Caco-2 (cell line): ENCODE measurements around the gene HOXA1. TPM values are rescaled to one million over a fixed set of nuclear protein-coding genes. Genes with fewer than 3 reads are reported as not detected.

Source experiments
- BruUV-seq: library from RNA; stranded (reverse); fragments of 400-500 nt; replicated peaks from 2 replicates; lab custom pipeline; 2021; lab: Mats Ljungman, UMichigan
- CTCF ChIA-PET: fragments of 300-600 bp; sonication (Branson Sonifier 250); formaldehyde crosslinking; loops from one replicate; lab custom pipeline; 2022; ENCODE audit warnings: antibody characterized with exemption; lab: Charles Lee
- POLR2A ChIA-PET: fragments of 300-600 bp; sonication (Branson Sonifier 250); formaldehyde crosslinking; loops from one replicate; lab custom pipeline; 2022; ENCODE audit warnings: antibody characterized with exemption; lab: Charles Lee
- DNase-seq, 2 experiments: peaks; one replicate each; pipeline versions ENCODE4 v3.0.0 to v3.0.0-alpha.2; 2020 to 2022
- H3K27me3 ChIP-seq: replicated peaks from 2 replicates; pipeline ENCODE4 v1.6.0; 2011; ENCODE audit warnings: low read length; ENCODE audit not compliant: control insufficient read depth, insufficient read depth
- H3K36me3 ChIP-seq: 2 replicates; pipeline ENCODE4 v1.5.1; 2011; ENCODE audit warnings: low read length; ENCODE audit not compliant: control insufficient read depth, insufficient read depth
- H3K4me1 ChIP-seq: fragments of 250-450 bp; sonication (Bioruptor Pico); 2 replicates; pipeline ENCODE4 v1.5.1; 2020; ENCODE audit warnings: mild to moderate bottlenecking
- H3K4me3 ChIP-seq: 2 replicates; pipeline ENCODE4 v1.5.1; 2011; ENCODE audit warnings: low read depth, mild to moderate bottlenecking, control low read depth, low read length
- H3K9me3 ChIP-seq: fragments of 250-450 bp; sonication (Bioruptor Pico); 2 replicates; pipeline ENCODE4 v1.5.1; 2020; ENCODE audit warnings: mild to moderate bottlenecking, moderate library complexity
- H3K27ac Mint-ChIP-seq: one replicate; pipeline ENCODE4 v1.8.0; 2022; ENCODE audit warnings: mixed read lengths; ENCODE audit not compliant: unreplicated experiment
- H3K27me3 Mint-ChIP-seq: one replicate; pipeline ENCODE4 v1.8.0; 2022; ENCODE audit warnings: mixed read lengths; ENCODE audit not compliant: insufficient read depth, unreplicated experiment
- H3K36me3 Mint-ChIP-seq: one replicate; pipeline ENCODE4 v1.8.0; 2022; ENCODE audit warnings: mild to moderate bottlenecking, mixed read lengths; ENCODE audit not compliant: insufficient read depth, unreplicated experiment
- H3K4me1 Mint-ChIP-seq: one replicate; pipeline ENCODE4 v1.8.0; 2022; ENCODE audit warnings: low read depth, mixed read lengths; ENCODE audit not compliant: unreplicated experiment
- H3K4me3 Mint-ChIP-seq: one replicate; pipeline ENCODE4 v1.8.0; 2022; ENCODE audit warnings: mild to moderate bottlenecking, moderate library complexity, mixed read lengths; ENCODE audit not compliant: unreplicated experiment
- H3K9me3 Mint-ChIP-seq: one replicate; pipeline ENCODE4 v1.8.0; 2022; ENCODE audit warnings: mixed read lengths; ENCODE audit not compliant: unreplicated experiment
- intact Hi-C: fragments of 100-400 bp; cut with micrococcal nuclease; formaldehyde crosslinking; loops from one replicate; pipeline ENCODE4 v1.10.0; 2022; ENCODE audit not compliant: unreplicated experiment
- total RNA-seq: library from RNA; stranded (reverse); gene quantifications from 2 replicates; pipeline ENCODE4 v1.2.3, GENCODE V29; 2022
- TF ChIP-seq, protein P1 (sequence below), 2 experiments: fragments of 200-600 bp in 1 of 2; IDR thresholded peaks; 1 replicate in 1 of 2; 2 replicates in 1 of 2; pipeline versions ENCODE4 v1.5.1 to v1.8.0; 2011 to 2022; ENCODE audit warnings: antibody characterized with exemption in 1 of 2, control low read depth in 1 of 2, inconsistent platforms in 1 of 2, low read depth in 1 of 2, low read length in 1 of 2, mild to moderate bottlenecking in 1 of 2, moderate library complexity in 1 of 2; ENCODE audit not compliant: insufficient read depth in 1 of 2, severe bottlenecking in 1 of 2, unreplicated experiment in 1 of 2

The HOXA1 gene
- total RNA-seq, 1 experiment from 2014 or later = 18.5 TPM

DNA sequence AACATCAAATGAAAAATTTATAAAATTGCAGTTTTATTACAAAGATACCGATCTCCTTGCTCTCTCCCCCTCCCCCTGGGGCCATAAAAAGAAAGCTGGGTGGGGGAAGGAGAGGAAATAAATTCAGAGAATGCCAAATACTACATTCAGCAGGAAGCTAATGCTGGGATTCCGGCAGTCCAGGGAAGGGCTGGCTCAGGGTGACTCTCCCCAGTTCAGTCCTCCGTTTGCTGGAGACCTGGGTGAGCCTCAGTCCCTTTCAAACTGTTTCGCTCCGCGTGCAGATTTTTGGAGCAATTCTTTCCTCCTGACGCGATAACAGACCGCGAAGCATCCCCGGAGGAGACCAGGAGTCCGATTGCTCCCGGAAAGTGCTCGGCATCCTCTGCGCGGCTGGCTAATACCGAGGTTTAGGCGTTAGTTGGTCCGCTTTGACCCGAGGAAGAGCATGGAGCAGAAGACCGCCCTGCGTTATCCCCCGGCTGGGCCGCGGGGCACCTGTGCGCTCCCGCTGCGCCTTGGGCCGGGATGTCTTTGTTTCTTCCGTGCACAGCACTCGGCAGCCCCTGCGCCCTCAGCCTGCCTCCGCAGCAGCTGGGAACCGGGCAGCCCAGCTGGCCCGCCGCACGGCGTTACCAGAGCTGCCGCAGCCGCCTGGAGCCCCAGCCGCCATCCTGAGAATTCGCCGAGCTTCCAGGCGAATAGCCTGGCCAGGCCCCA, 10.5 kb upstream of the HOXA1 start:
- Mint-ChIP-seq H3K27me3 (no peaks in the 10 kb centered on the region), H3K4me1 (peaks cover 1% of the 10 kb centered on the region), H3K36me3 (peaks cover 25% of the 10 kb centered on the region), H3K27ac (no peak overlapping the region), H3K4me3 (no peak overlapping the region), H3K9me3 (no peaks in the 10 kb centered on the region)
- DNase-seq = no peak
- BruUV-seq = no TSS peak
- ChIA-PET POLR2A (interaction anchor here (0.5 to 0.6 kb wide), 2 partner anchors 10 to 24 kb away, joined by 3 read pairs; partner anchors contain the start of gene HOXA4), CTCF (no interaction called here)
- peaks cover 14% of the 10 kb centered on the region for H3K4me1 ChIP-seq
- no peaks in the 10 kb centered on the region for H3K9me3 ChIP-seq
- intact Hi-C loops = no loop called here
- no peak overlapping the region for H3K4me3 ChIP-seq
- TF ChIP-seq, protein P1, sequence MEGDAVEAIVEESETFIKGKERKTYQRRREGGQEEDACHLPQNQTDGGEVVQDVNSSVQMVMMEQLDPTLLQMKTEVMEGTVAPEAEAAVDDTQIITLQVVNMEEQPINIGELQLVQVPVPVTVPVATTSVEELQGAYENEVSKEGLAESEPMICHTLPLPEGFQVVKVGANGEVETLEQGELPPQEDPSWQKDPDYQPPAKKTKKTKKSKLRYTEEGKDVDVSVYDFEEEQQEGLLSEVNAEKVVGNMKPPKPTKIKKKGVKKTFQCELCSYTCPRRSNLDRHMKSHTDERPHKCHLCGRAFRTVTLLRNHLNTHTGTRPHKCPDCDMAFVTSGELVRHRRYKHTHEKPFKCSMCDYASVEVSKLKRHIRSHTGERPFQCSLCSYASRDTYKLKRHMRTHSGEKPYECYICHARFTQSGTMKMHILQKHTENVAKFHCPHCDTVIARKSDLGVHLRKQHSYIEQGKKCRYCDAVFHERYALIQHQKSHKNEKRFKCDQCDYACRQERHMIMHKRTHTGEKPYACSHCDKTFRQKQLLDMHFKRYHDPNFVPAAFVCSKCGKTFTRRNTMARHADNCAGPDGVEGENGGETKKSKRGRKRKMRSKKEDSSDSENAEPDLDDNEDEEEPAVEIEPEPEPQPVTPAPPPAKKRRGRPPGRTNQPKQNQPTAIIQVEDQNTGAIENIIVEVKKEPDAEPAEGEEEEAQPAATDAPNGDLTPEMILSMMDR (IDR thresholded peaks at IDR 0.05; ENCODE audit: insufficient read depth in 1 of 2, low read depth in 1 of 2, low read length in 1 of 2, severe bottlenecking in 1 of 2, unreplicated experiment in 1 of 2) = no peak
- no peaks in the 10 kb centered on the region for H3K27me3 ChIP-seq
- no peaks in the 10 kb centered on the region; the same call in 1 of the 2 replicates for H3K36me3 ChIP-seq

DNA sequence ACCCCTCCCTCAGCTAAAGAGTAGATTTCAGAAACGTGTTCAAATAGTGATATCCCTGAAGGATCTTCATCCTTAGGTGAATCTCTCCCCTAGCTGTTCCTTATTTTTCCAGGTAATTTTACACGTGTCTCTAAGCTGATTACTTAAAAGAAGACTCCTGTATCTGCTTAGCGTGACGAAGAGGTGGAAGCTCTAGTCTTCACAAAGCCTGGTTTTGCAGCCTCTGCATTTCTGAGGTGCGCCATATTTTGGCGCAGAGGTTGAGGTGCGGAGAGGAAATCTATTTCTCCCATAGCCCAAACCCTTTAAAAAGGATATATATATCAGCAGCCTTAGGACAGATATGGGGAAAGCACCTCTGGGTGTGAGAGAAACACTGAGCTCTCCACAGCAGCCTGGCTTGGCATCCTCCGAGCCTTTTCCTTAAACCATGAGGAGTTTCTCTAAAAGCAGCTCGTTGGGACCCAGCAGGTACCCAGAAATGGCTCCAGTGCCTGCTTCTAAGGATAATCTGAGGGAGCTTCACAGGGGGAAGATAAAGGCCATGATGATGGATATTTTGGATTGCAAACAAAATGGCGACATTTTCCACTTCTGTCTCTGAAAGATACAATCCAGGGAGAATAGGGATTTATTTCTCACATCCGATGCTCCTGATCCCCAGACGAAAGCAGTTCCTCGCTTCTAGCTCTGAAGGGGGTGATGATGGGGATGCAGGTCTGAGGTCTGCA, 9.7 kb upstream of the HOXA1 start:
- ChIA-PET CTCF (interaction anchor here (1.0 kb wide), 1 partner anchor 15 kb away, joined by 3 read pairs; no protein-coding TSS in a partner anchor), POLR2A (no interaction called here)
- no peak for DNase-seq
- no peak overlapping the region for H3K27ac Mint-ChIP-seq
- Histone ChIP-seq H3K4me1 (peaks cover 8% of the 10 kb centered on the region), H3K4me3 (no peak overlapping the region), H3K27me3 (no peaks in the 10 kb centered on the region), H3K9me3 (no peaks in the 10 kb centered on the region), H3K36me3 (no peaks in the 10 kb centered on the region; the same call in 1 of the 2 replicates)
- no peaks in the 10 kb centered on the region for H3K27me3 Mint-ChIP-seq
- no peaks in the 10 kb centered on the region for H3K9me3 Mint-ChIP-seq
- TF ChIP-seq, protein P1 (IDR thresholded peaks at IDR 0.05; ENCODE audit: insufficient read depth in 1 of 2, low read depth in 1 of 2, low read length in 1 of 2, severe bottlenecking in 1 of 2, unreplicated experiment in 1 of 2) = no peak
- intact Hi-C loops = no loop called here
- no peaks in the 10 kb centered on the region for H3K4me1 Mint-ChIP-seq
- H3K4me3 Mint-ChIP-seq = no peak overlapping the region
- BruUV-seq = no TSS peak
- H3K36me3 Mint-ChIP-seq = peaks cover 27% of the 10 kb centered on the region

DNA sequence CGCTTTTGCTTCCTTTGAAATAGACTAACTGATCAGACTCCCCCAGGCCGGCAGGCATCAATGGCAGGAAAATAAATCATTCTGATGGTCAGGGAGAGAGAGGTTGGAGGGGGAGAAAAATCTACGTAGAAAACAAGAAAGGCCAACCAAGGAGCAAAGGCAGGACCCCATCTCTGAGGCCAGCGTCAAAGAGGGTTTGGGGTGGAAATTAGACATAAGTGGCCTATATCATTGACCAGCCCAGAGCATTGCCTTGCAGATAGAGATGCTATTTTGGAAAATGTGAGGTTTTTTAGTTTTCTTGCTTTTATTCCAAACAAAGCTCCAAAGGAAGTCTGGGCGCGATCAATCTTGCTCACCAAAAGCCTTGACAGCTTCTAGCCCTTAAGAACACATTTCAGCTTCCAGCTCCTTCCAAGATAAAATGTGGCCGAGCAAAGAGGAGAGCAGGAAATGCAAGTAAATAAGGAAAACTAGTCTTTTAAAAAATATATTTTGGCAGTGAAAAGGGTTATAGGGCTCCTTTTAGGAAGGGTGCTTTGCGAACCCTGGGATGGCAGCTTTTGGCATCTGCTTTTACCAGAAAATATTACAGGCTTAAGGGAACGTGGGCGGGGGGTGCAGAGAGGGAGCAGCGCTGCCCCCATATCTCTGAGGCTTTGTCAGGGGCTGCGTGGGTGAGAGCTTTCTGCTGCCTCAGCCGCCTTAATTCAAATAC, 8.7 kb upstream of the HOXA1 start:
- H3K4me1 ChIP-seq = no peaks in the 10 kb centered on the region
- TF ChIP-seq, protein P1 (IDR thresholded peaks at IDR 0.05; ENCODE audit: insufficient read depth in 1 of 2, low read depth in 1 of 2, low read length in 1 of 2, severe bottlenecking in 1 of 2, unreplicated experiment in 1 of 2) = no peak
- Mint-ChIP-seq H3K27me3 (no peaks in the 10 kb centered on the region), H3K27ac (no peak overlapping the region), H3K9me3 (no peaks in the 10 kb centered on the region), H3K36me3 (peaks cover 22% of the 10 kb centered on the region), H3K4me1 (no peaks in the 10 kb centered on the region), H3K4me3 (no peak overlapping the region)
- intact Hi-C loops = no loop called here
- no peak overlapping the region for H3K4me3 ChIP-seq
- H3K36me3 ChIP-seq = no peaks in the 10 kb centered on the region
- no peaks in the 10 kb centered on the region for H3K27me3 ChIP-seq
- no peaks in the 10 kb centered on the region for H3K9me3 ChIP-seq
- no peak for DNase-seq
- ChIA-PET POLR2A (no interaction called here), CTCF (interaction anchor here (1.0 kb wide), 1 partner anchor 14 kb away, joined by 3 read pairs; no protein-coding TSS in a partner anchor)
- BruUV-seq = no TSS peak
